HepG2 (cell line): ENCODE data around the gene FLAD1. TPM values are rescaled to one million over a fixed set of nuclear protein-coding genes. Genes with fewer than 3 reads are reported as not detected.

Source experiments
- EP300 ChIP-seq, 3 experiments: sonication (generic) in 1 of 3; formaldehyde crosslinking in 1 of 3; IDR thresholded peaks; 2 replicates each; pipeline versions ENCODE4 v1.5.1 to v1.6.1; 2011 to 2020; ENCODE audit warnings: low read depth in 2 of 3, low read length in 2 of 3, borderline replicate concordance in 1 of 3, improper control_type of control experiment in 1 of 3, mild to moderate bottlenecking in 1 of 3, missing genetic modification reagents in 1 of 3, moderate library complexity in 1 of 3
- JUNB ChIP-seq: sonication (generic); formaldehyde crosslinking; IDR thresholded peaks from 2 replicates; pipeline ENCODE4 v1.8.0; 2022; ENCODE audit warnings: missing genetic modification reagents, mild to moderate bottlenecking, borderline replicate concordance
- NR2F2 ChIP-seq: IDR thresholded peaks from 2 replicates; pipeline ENCODE4 v1.6.1; 2012; ENCODE audit warnings: low read depth, inconsistent platforms, borderline replicate concordance
- PRDM4 ChIP-seq: sonication (generic); formaldehyde crosslinking; IDR thresholded peaks from 2 replicates; pipeline ENCODE4 v1.9.0; 2021; ENCODE audit warnings: missing genetic modification reagents, borderline replicate concordance
- RERE ChIP-seq: IDR thresholded peaks from 2 replicates; pipeline ENCODE4 v1.6.1; 2016; ENCODE audit warnings: low read depth, missing genetic modification reagents, missing compliant biosample characterization
- TOPORS ChIP-seq: sonication (generic); formaldehyde crosslinking; IDR thresholded peaks from 2 replicates; pipeline ENCODE4 v1.8.0; 2023; ENCODE audit warnings: mild to moderate bottlenecking, missing genetic modification reagents
- ZFP1 ChIP-seq: IDR thresholded peaks from 2 replicates; pipeline ENCODE4 v1.6.1; 2016
- ZHX2 ChIP-seq, 2 experiments: sonication (generic) in 1 of 2; formaldehyde crosslinking in 1 of 2; IDR thresholded peaks; 2 replicates each; pipeline versions ENCODE4 v1.6.1 to v1.9.0; 2014 to 2022; ENCODE audit warnings: antibody characterized with exemption in 1 of 2, borderline replicate concordance in 1 of 2, inconsistent platforms in 1 of 2, low read depth in 1 of 2, missing genetic modification reagents in 1 of 2
- ZNF766 ChIP-seq: sonication (generic); formaldehyde crosslinking; IDR thresholded peaks from 2 replicates; pipeline ENCODE4 v1.5.0; 2020; ENCODE audit warnings: missing genetic modification reagents, borderline replicate concordance
- ZNF773 ChIP-seq: sonication (generic); formaldehyde crosslinking; IDR thresholded peaks from 2 replicates; pipeline ENCODE4 v1.4.0; 2020; ENCODE audit warnings: missing genetic modification reagents, borderline replicate concordance
- polyA plus RNA-seq, 8 experiments: library from polyadenylated mRNA; depleted of rRNA in 3 of 8; stranded (reverse) in 7 of 8; unstranded in 1 of 8; fragments of >200 nt; fragmentation: Illumina TruSeq in 4 of 8; extraction: Trizol in 4 of 8; gene quantifications; 2 replicates each; pipeline versions ENCODE4 v1.2.1 to v1.2.3, GENCODE V29; 2011 to 2016; ENCODE audit warnings: low read depth in 4 of 8, missing spikeins in 1 of 8, mixed read lengths in 1 of 8; ENCODE audit not compliant: insufficient read depth in 1 of 8
- total RNA-seq, 5 experiments: library from RNA; depleted of rRNA; stranded (reverse); fragments of >200 nt; fragmentation: Illumina TruSeq; extraction: Trizol; gene quantifications; 2 replicates each; pipeline ENCODE4 v1.2.3, GENCODE V29; 2016; ENCODE audit warnings: low read depth in 1 of 5
- TF ChIP-seq, protein P1 (sequence below): sonication (generic); formaldehyde crosslinking; IDR thresholded peaks from 2 replicates; pipeline ENCODE4 v1.4.0; 2020; ENCODE audit warnings: missing genetic modification reagents, borderline replicate concordance

Gene FLAD1
- total and polyA plus RNA-seq, 2 of the 13 experiments (the other 11 are each of a cell fraction or from before 2014, with no cell fraction given), result 25.9 to 32.8 TPM

DNA sequence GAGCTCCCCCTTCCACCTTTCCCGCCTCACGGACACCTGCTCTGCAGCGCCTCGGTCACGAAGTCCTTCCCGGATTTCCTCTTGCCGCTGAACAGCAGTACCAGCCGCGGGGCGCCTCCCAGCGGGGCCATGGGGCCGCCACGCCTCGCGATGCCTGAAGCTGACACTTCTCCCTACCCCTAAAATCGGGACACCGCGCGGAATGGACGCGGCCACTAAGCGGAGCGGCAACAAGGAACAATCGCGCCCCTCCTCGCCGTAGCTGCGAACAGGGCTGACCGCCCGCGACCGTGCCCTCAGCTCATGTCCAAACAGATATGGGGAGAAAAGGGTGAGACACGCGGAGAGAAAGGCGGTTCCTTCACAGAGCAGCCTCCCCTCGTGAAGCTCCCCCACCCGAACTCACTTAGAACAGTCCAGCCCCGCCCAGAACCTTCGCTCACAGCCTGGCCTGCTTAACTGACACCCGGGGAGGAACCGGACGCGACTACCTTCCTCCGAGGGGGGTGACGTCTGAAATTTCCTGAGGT lies 46.5 kb upstream of the FLAD1 start, which contains the start of gene PMVK (continued):
- TF ChIP-seq PRDM4 (CRISPR knock-in tag), result peak; percentile 85; the same call in 1 of the 2 replicates
- TF ChIP-seq EP300 (IDR thresholded peaks at IDR 0.05; ENCODE audit: low read depth in 2 of 2, low read length in 2 of 2), result no peak
- peak; percentile 60; the same call in 1 of the 2 replicates for TF ChIP-seq EP300 (CRISPR knock-in tag; IDR thresholded peaks at IDR 0.05; ENCODE audit: borderline replicate concordance)
- TF ChIP-seq ZNF773 (CRISPR knock-in tag), result peak; percentile 37; the same call in 1 of the 2 replicates
- TF ChIP-seq TOPORS (CRISPR knock-in tag), result peak; percentile 99
- TF ChIP-seq ZHX2 (IDR thresholded peaks at IDR 0.05; ENCODE audit: low read depth), result peak; percentile 74; the same call in 1 of the 2 replicates
- no peak for TF ChIP-seq ZHX2 (CRISPR knock-in tag; IDR thresholded peaks at IDR 0.05; ENCODE audit: borderline replicate concordance)
- peak; percentile 18; the same call in 1 of the 2 replicates for TF ChIP-seq ZFP1
- peak; percentile 95 for TF ChIP-seq JUNB (CRISPR knock-in tag)
- no peak; the same call in 1 of the 2 replicates for TF ChIP-seq RERE (CRISPR knock-in tag)
- TF ChIP-seq, protein P1, sequence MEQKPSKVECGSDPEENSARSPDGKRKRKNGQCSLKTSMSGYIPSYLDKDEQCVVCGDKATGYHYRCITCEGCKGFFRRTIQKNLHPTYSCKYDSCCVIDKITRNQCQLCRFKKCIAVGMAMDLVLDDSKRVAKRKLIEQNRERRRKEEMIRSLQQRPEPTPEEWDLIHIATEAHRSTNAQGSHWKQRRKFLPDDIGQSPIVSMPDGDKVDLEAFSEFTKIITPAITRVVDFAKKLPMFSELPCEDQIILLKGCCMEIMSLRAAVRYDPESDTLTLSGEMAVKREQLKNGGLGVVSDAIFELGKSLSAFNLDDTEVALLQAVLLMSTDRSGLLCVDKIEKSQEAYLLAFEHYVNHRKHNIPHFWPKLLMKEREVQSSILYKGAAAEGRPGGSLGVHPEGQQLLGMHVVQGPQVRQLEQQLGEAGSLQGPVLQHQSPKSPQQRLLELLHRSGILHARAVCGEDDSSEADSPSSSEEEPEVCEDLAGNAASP (CRISPR knock-in tag), result no peak; the same call in none of the 2 replicates
- peak; percentile 98 for TF ChIP-seq ZNF766
- no peak for TF ChIP-seq NR2F2
